Posterior cingulate gyrus (tissue), 11 donors: ENCODE data around the gene AGAP9.
A peak's percentile ranks its signal among the peaks of the same experiment; 100 is the strongest.
"Not testable (repeated sequence)": the region's sequence is repeated elsewhere in the genome, so short reads cannot be mapped to it uniquely, and the experiment has no call there.

ENCODE experiments used
- DNase-seq, 10 donors: peaks; one replicate each; pipeline versions ENCODE4 v3.0.0 to v3.0.0-alpha.2; 2020 to 2021; ENCODE audit warnings: mixed read lengths in 3 of 10
- intact Hi-C: fragments of 100-400 bp; cut with DNase I; formaldehyde crosslinking; loops from one replicate; pipeline ENCODE4 v1.15.1; 2023

AGAP9 gene

GRCh38 chr10:47523475-47523874 is at the start of gene AGAP9:
TSS of gene AGAP9 (minus strand) at chr10:47523638. CDS start at chr10:47523526, 112 bp downstream.
- intact Hi-C loops = not testable (repeated sequence)
- DNase-seq = peak in 1 of 10 donors; percentile 67

GRCh38 chr10:47571138-47571912 is 47.9 kb upstream of the AGAP9 start:
- intact Hi-C loops, DNase-seq: not testable (repeated sequence)

GRCh38 chr10:47566757-47567156 is 43.3 kb upstream of the AGAP9 start:
- intact Hi-C loops = not testable (repeated sequence)
- peak in 1 of 10 donors; percentile 56 for DNase-seq

- peak in 1 of 10 donors; percentile 32 for DNase-seq
- intact Hi-C loops = not testable (repeated sequence)
Measured at GRCh38 chr10:47566108-47566699, 42.8 kb upstream of the AGAP9 start.

GRCh38 chr10:47565517-47565920 is 42.1 kb upstream of the AGAP9 start:
- intact Hi-C loops = not testable (repeated sequence)
- peak in 1 of 10 donors; percentile 78 for DNase-seq

- intact Hi-C loops = not testable (repeated sequence)
- DNase-seq = peak in 1 of 10 donors; percentile 77
Measured at GRCh38 chr10:47564953-47565352, 41.5 kb upstream of the AGAP9 start.

GRCh38 chr10:47564318-47564717 is 40.9 kb upstream of the AGAP9 start:
- intact Hi-C loops = not testable (repeated sequence)
- DNase-seq = peak in 1 of 10 donors; percentile 61

- DNase-seq = peak in 1 of 10 donors; percentile 41
- intact Hi-C loops = not testable (repeated sequence)
Measured at GRCh38 chr10:47560452-47560851, 37.0 kb upstream of the AGAP9 start.

- intact Hi-C loops, DNase-seq: not testable (repeated sequence)
Measured at GRCh38 chr10:47559718-47560308, 36.4 kb upstream of the AGAP9 start.

GRCh38 chr10:47558109-47558508 is 34.7 kb upstream of the AGAP9 start:
- intact Hi-C loops = not testable (repeated sequence)
- peak in 1 of 10 donors; percentile 8 for DNase-seq

GRCh38 chr10:47557616-47558015 is 34.2 kb upstream of the AGAP9 start:
- intact Hi-C loops = not testable (repeated sequence)

GRCh38 chr10:47555334-47555733 is 31.9 kb upstream of the AGAP9 start:
- DNase-seq, intact Hi-C loops: not testable (repeated sequence)

More at GRCh38 chr10:47557616-47558015, 34.2 kb upstream of the AGAP9 start:
- not testable (repeated sequence) for DNase-seq

- intact Hi-C loops = not testable (repeated sequence)
- DNase-seq = peak in 1 of 10 donors; percentile 9
Measured at GRCh38 chr10:47554552-47554951, 31.1 kb upstream of the AGAP9 start.

- peak in 1 of 10 donors; percentile 71 for DNase-seq
- intact Hi-C loops = not testable (repeated sequence)
Measured at GRCh38 chr10:47553860-47554247, 30.4 kb upstream of the AGAP9 start.

GRCh38 chr10:47553214-47553859 is 29.9 kb upstream of the AGAP9 start:
- peak; percentile 79 to 98 (median 91) for DNase-seq
- intact Hi-C loops = not testable (repeated sequence)

GRCh38 chr10:47552719-47553118 is 29.3 kb upstream of the AGAP9 start:
- peak in 8 of 10 donors; percentile 28 to 89 (median 53) for DNase-seq
- intact Hi-C loops = not testable (repeated sequence)

GRCh38 chr10:47547286-47547685 is 23.8 kb upstream of the AGAP9 start:
- intact Hi-C loops = not testable (repeated sequence)

GRCh38 chr10:47536430-47536829 is 13.0 kb upstream of the AGAP9 start:
- DNase-seq, intact Hi-C loops: not testable (repeated sequence)

More at GRCh38 chr10:47547286-47547685, 23.8 kb upstream of the AGAP9 start:
- not testable (repeated sequence) for DNase-seq

- intact Hi-C loops, DNase-seq: not testable (repeated sequence)
Measured at GRCh38 chr10:47502313-47502712, 21.1 kb downstream of the AGAP9 start.

GRCh38 chr10:47494226-47494625 is 29.2 kb downstream of the AGAP9 start:
- intact Hi-C loops = not testable (repeated sequence)

More at GRCh38 chr10:47494226-47494625, 29.2 kb downstream of the AGAP9 start:
- not testable (repeated sequence) for DNase-seq
